A375 (cell line): ENCODE measurements around the gene METTL8. TPM values are rescaled to one million over a fixed set of nuclear protein-coding genes. Genes with fewer than 3 reads are reported as not detected.

Source experiments
- total RNA-seq: library from RNA; depleted of rRNA; stranded (reverse); fragments of >200 nt; shearing (Covaris generic); gene quantifications from 2 replicates; pipeline ENCODE4 v1.2.3, GENCODE V29; 2014; rRNA removed

METTL8 gene, protein sequence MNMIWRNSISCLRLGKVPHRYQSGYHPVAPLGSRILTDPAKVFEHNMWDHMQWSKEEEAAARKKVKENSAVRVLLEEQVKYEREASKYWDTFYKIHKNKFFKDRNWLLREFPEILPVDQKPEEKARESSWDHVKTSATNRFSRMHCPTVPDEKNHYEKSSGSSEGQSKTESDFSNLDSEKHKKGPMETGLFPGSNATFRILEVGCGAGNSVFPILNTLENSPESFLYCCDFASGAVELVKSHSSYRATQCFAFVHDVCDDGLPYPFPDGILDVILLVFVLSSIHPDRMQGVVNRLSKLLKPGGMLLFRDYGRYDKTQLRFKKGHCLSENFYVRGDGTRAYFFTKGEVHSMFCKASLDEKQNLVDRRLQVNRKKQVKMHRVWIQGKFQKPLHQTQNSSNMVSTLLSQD
- total RNA-seq, result 6.2 and 9.8 TPM in 2 replicates

DNA sequence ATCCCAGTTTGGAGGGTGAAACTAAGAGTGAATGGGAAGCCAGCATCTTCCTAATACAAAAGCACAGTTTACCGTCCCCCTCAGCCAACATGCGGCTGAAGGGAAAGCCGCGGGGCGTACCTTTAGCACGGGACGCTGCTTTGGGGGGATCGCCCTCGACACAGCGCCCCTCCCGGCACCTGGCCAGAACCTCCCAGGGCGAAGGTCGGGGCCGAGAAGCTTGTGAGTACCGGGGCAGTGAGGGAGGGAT, at the start of gene METTL8:
Gene METTL8, minus strand, starts transcription at position 228 of the 250 bp plus-strand sequence. CDS start 41,805 bp downstream, outside the sequence.

DNA sequence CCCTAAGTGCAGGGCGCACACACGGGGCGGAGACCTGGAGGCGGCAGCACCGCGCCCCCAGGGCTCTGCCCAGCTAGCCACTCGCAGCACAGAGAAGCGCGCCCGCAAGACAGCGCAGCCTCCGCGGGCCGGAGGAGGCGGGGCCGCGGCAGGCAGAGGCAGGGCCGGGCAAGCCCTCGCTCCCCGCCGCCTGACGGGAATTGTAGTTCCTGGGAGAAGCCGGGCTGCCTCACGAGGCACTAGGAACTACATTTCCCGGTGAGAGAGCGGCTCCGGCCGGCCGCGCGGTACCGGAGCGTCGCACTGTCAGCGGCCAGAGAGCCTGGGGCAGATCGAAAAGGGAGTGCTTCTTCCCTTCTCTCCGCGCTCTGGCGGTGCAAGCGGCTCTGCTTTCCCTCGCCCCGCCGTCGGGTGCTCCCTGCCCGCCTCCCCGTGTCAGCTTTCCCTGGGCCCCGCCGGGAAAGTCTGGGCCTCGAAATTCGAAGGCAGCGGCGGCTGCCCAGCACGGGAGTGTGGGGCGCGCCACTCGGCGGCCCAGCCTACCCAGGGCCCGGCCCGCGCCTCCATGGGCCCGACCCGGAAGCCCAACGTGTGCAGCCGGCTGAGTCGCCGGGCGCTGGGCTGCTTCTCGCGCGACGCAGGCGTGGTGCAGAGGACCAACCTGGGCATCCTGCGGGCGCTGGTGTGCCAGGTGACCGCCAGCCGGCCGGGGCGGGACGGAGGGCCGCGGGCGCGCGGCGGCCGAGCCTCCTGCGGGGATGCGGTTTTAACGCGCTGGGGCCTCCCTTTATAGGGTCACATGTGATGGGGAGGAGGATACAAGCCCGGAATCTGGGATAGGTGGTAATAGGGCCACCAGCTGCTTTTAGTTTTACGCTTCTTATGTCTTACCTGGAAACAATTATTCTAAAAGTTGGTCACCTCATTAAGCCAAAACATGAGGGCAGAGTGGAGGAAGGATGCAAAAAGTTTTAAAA, 511 bp upstream of the METTL8 start, which contains the start of gene DCAF17:
Gene DCAF17, plus strand, starts transcription at position 214 of the 977 bp plus-strand sequence. Its CDS starts 352 bp downstream, at position 566.

Other genes with a start within 250 kb of the METTL8 start
- 2.7 and 5.1 TPM in 2 replicates for gene DCAF17, start 236 bp upstream of the METTL8 start, total RNA-seq
- 10.3 and 12.3 TPM in 2 replicates for gene CYBRD1, start 88.5 kb upstream of the METTL8 start, total RNA-seq